Femur (tissue), 1 donor: ENCODE measurements around the gene SOWAHD.
"Not testable (repeated sequence)": the region's sequence is repeated elsewhere in the genome, so short reads cannot be mapped to it uniquely, and the experiment has no call there.

Source experiments
- DNase-seq: peaks from one replicate; pipeline ENCODE4 v3.0.0-alpha.2; 2017

SOWAHD gene

GRCh38 chrX:119759248-119759766 lies 919 bp downstream of the SOWAHD start:
- DNase-seq: no peak

- no peak for DNase-seq
Measured at GRCh38 chrX:119760026-119760877, 1.9 kb downstream of the SOWAHD start.

GRCh38 chrX:119762718-119763117 lies 4.3 kb downstream of the SOWAHD start:
- DNase-seq: no peak

GRCh38 chrX:119763181-119763580 lies 4.8 kb downstream of the SOWAHD start:
- no peak for DNase-seq

GRCh38 chrX:119763836-119764387 lies 5.5 kb downstream of the SOWAHD start:
- no peak for DNase-seq

- not testable (repeated sequence) for DNase-seq
Measured at GRCh38 chrX:119768436-119768835, 10.0 kb downstream of the SOWAHD start.

GRCh38 chrX:119769388-119769787 lies 11.0 kb downstream of the SOWAHD start:
- not testable (repeated sequence) for DNase-seq

GRCh38 chrX:119775517-119776238 lies 17.3 kb downstream of the SOWAHD start:
- DNase-seq: no peak

GRCh38 chrX:119778829-119779228 lies 20.4 kb downstream of the SOWAHD start:
- no peak for DNase-seq

- no peak for DNase-seq
Measured at GRCh38 chrX:119783026-119783425, 24.6 kb downstream of the SOWAHD start.

GRCh38 chrX:119784747-119785446 lies 26.5 kb downstream of the SOWAHD start:
- no peak for DNase-seq

- DNase-seq: peak; percentile 47
Measured at GRCh38 chrX:119790977-119791436, 32.6 kb downstream of the SOWAHD start.

- peak; percentile 91 for DNase-seq
Measured at GRCh38 chrX:119791437-119792231, 33.2 kb downstream of the SOWAHD start, which contains the start of gene RPL39. Gene RPL39, minus strand, starts transcription at chrX:119791630. Its CDS starts 54 bp downstream, at chrX:119791576.

GRCh38 chrX:119801253-119802221 lies 43.1 kb downstream of the SOWAHD start:
- DNase-seq: no peak

GRCh38 chrX:119802546-119802945 lies 44.2 kb downstream of the SOWAHD start:
- no peak for DNase-seq

- not testable (repeated sequence) for DNase-seq
Measured at GRCh38 chrX:119808461-119808860, 50.1 kb downstream of the SOWAHD start.

GRCh38 chrX:119809185-119809666 lies 50.8 kb downstream of the SOWAHD start:
- DNase-seq: no peak
